Glutamatergic neuron (in vitro differentiated cells): Measurements from ENCODE around the gene HLA-DOB. TPM values are rescaled to one million over a fixed set of nuclear protein-coding genes. Genes with fewer than 3 reads are reported as not detected.

Experiments
- DNase-seq: peaks from one replicate; pipeline ENCODE4 v3.0.0; 2022
- H3K27ac Mint-ChIP-seq: one replicate; pipeline ENCODE4 v1.8.0; 2020; ENCODE audit warnings: mild to moderate bottlenecking, mixed read lengths, inconsistent platforms; ENCODE audit not compliant: unreplicated experiment
- H3K27me3 Mint-ChIP-seq: one replicate; pipeline ENCODE4 v1.8.0; 2020; ENCODE audit warnings: mild to moderate bottlenecking, moderate library complexity, mixed read lengths, inconsistent platforms; ENCODE audit not compliant: unreplicated experiment
- H3K36me3 Mint-ChIP-seq: one replicate; pipeline ENCODE4 v1.8.0; 2020; ENCODE audit warnings: mild to moderate bottlenecking, mixed read lengths, inconsistent platforms; ENCODE audit not compliant: unreplicated experiment
- H3K4me1 Mint-ChIP-seq: one replicate; pipeline ENCODE4 v1.8.0; 2020; ENCODE audit warnings: mild to moderate bottlenecking, low read depth, mixed read lengths, inconsistent platforms; ENCODE audit not compliant: unreplicated experiment
- H3K4me3 Mint-ChIP-seq: one replicate; pipeline ENCODE4 v1.8.0; 2020; ENCODE audit warnings: mild to moderate bottlenecking, mixed read lengths, inconsistent platforms; ENCODE audit not compliant: unreplicated experiment
- H3K9me3 Mint-ChIP-seq: one replicate; pipeline ENCODE4 v1.8.0; 2020; ENCODE audit warnings: mild to moderate bottlenecking, moderate library complexity, mixed read lengths, inconsistent platforms; ENCODE audit not compliant: unreplicated experiment
- CTCF ChIP-seq: fragments of 200-600 bp; sonication (generic); IDR thresholded peaks from one replicate; pipeline ENCODE4 v1.5.0; 2021; ENCODE audit not compliant: partially characterized antibody, unreplicated experiment
- total RNA-seq: library from RNA; stranded (reverse); fragmentation: NEBNext Ultra II Directional; extraction: Animal tissue kit (Norgen Biotek cat#: 25700); gene quantifications from one replicate; pipeline ENCODE4 v1.2.1, GENCODE V29; 2021; ENCODE audit not compliant: unreplicated experiment

Gene HLA-DOB
- total RNA-seq, 1 donor from 2014 or later, result not detected

- DNase-seq, result peak; percentile 18
- no peak for TF ChIP-seq CTCF
- peaks cover 3% of the 10 kb centered on the region for H3K9me3 Mint-ChIP-seq
- no peaks in the 10 kb centered on the region for H3K36me3 Mint-ChIP-seq
- no peak overlapping the region for H3K27ac Mint-ChIP-seq
- H3K27me3 Mint-ChIP-seq, result peaks cover 15% of the 10 kb centered on the region
- H3K4me1 Mint-ChIP-seq, result peaks cover 5% of the 10 kb centered on the region
- H3K4me3 Mint-ChIP-seq, result peak overlapping the region; percentile 94
Observed at GRCh38 chr6:32843331-32843978, 26.7 kb upstream of the HLA-DOB start.

GRCh38 chr6:32842690-32843089 lies 25.9 kb upstream of the HLA-DOB start:
- peaks cover 5% of the 10 kb centered on the region for H3K4me1 Mint-ChIP-seq
- H3K27ac Mint-ChIP-seq, result no peak overlapping the region
- peaks cover 15% of the 10 kb centered on the region for H3K27me3 Mint-ChIP-seq
- no peak for DNase-seq
- peak overlapping the region; percentile 54 for H3K4me3 Mint-ChIP-seq
- TF ChIP-seq CTCF, result no peak
- no peaks in the 10 kb centered on the region for H3K36me3 Mint-ChIP-seq
- H3K9me3 Mint-ChIP-seq, result peaks cover 3% of the 10 kb centered on the region

- peak overlapping the region; percentile 8 for H3K4me3 Mint-ChIP-seq
- H3K27ac Mint-ChIP-seq, result no peak overlapping the region
- no peaks in the 10 kb centered on the region for H3K36me3 Mint-ChIP-seq
- peaks cover 15% of the 10 kb centered on the region for H3K27me3 Mint-ChIP-seq
- H3K4me1 Mint-ChIP-seq, result peaks cover 5% of the 10 kb centered on the region
- H3K9me3 Mint-ChIP-seq, result peaks cover 3% of the 10 kb centered on the region
- DNase-seq, result no peak
- no peak for TF ChIP-seq CTCF
Observed at GRCh38 chr6:32842021-32842650, 25.3 kb upstream of the HLA-DOB start.

- Mint-ChIP-seq H3K27ac (no peak overlapping the region), H3K4me3 (peak overlapping the region; percentile 23), H3K9me3 (peaks cover 3% of the 10 kb centered on the region), H3K27me3 (peaks cover 15% of the 10 kb centered on the region), H3K4me1 (peaks cover 5% of the 10 kb centered on the region), H3K36me3 (no peaks in the 10 kb centered on the region)
- no peak for DNase-seq
- no peak for TF ChIP-seq CTCF
Observed at GRCh38 chr6:32840604-32841246, 23.9 kb upstream of the HLA-DOB start.

GRCh38 chr6:32839356-32839755 lies 22.6 kb upstream of the HLA-DOB start:
- Mint-ChIP-seq H3K4me1 (peaks cover 5% of the 10 kb centered on the region), H3K36me3 (no peaks in the 10 kb centered on the region), H3K4me3 (no peak overlapping the region), H3K27ac (no peak overlapping the region), H3K9me3 (peaks cover 3% of the 10 kb centered on the region), H3K27me3 (peaks cover 12% of the 10 kb centered on the region)
- DNase-seq, result no peak
- no peak for TF ChIP-seq CTCF
